MG63 (cell line): ENCODE data around the gene KLHL33. TPM values are rescaled to one million over a fixed set of nuclear protein-coding genes. Genes with fewer than 3 reads are reported as not detected.

Experiments used
- DNase-seq: peaks from one replicate; pipeline ENCODE4 v3.0.0-alpha.2; 2020
- H3K27me3 ChIP-seq: fragments of 250-450 bp; sonication (Bioruptor Pico); 2 replicates; pipeline ENCODE4 v1.5.1; 2020; ENCODE audit warnings: mild to moderate bottlenecking, moderate library complexity
- H3K36me3 ChIP-seq: fragments of 250-450 bp; sonication (Bioruptor Pico); 2 replicates; pipeline ENCODE4 v1.5.1; 2020; ENCODE audit warnings: mild to moderate bottlenecking, moderate library complexity
- H3K4me3 ChIP-seq: fragments of 250-450 bp; sonication (Bioruptor Pico); 2 replicates; pipeline ENCODE4 v1.5.1; 2020; ENCODE audit warnings: mild to moderate bottlenecking, moderate library complexity
- H3K9me3 ChIP-seq: fragments of 250-450 bp; sonication (Bioruptor Pico); 2 replicates; pipeline ENCODE4 v1.5.1; 2020; ENCODE audit warnings: mild to moderate bottlenecking, moderate library complexity
- total RNA-seq: library from RNA; depleted of rRNA; stranded (reverse); fragments of >200 nt; shearing (Covaris generic); gene quantifications from 2 replicates; pipeline ENCODE4 v1.2.3, GENCODE V29; 2014; ENCODE audit warnings: low replicate concordance; rRNA removed

Gene KLHL33, protein sequence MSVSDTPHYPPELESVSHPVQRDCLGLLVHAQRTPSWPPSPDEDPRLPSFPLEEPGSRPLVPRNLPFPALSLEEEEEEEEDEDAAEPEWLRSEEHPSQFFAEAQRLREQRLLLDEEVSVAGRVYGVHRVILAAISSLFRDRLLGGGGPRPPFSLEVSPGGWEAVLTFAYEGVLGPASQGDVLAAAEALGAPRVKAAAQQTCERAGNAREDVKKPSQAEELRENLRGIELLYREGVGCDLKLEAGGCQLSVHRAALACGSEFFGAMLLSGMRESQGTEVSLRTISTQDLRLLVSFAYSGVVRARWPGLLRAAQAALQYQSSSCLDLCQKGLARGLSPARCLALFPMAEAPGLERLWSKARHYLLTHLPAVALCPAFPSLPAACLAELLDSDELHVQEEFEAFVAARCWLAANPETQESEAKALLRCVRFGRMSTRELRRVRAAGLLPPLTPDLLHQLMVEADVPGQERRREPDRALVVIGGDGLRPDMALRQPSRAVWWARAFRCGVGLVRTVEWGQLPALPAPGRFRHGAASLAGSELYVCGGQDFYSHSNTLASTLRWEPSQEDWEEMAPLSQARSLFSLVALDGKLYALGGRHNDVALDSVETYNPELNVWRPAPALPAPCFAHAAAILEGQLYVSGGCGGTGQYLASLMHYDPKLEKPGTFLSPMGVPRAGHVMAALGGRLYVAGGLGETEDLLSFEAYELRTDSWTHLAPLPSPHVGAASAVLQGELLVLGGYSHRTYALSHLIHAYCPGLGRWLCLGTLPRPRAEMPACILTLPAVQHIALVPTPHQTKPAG
- not detected in 2 replicates for total RNA-seq

DNA sequence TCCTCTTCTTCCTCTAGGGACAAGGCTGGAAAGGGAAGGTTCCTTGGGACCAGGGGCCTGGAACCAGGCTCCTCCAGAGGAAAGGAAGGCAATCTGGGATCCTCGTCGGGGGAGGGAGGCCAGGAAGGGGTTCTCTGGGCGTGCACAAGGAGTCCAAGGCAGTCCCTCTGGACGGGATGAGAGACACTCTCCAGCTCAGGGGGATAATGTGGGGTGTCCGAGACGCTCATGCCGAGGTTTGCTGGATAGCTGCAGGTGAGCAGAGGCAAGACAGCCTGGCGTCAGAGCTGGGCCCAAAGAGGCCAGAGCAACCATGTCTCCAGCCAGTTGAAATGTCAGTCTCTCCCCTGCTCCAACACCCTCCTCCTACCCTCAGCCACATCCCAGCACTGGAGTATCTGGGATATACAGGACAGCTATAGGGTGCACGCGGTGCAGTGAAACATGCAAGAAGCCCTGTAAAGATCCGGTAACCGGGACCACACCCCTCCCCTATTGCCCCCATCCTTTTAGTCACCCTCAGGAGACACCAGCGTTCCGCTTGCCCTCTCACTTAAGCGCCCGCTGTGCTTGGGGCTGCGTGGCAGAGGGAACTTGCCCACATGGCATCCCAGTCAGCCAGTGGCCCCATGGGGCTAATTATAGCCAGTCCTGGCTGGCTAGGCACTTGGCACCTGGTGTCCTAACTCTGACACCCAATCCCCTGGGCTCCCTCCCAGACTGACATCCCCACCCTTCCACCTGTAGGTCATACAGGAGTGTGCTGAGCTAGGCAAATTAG lies at the start of gene KLHL33:
KLHL33 (minus strand) TSS at position 585 of the 781 bp plus-strand sequence; CDS start at position 230, 355 bp downstream.
- no peak for DNase-seq
- Histone ChIP-seq H3K9me3 (no peaks in the 10 kb centered on the region), H3K4me3 (no peak within 1 kb of the TSS), H3K36me3 (no peaks in the 10 kb centered on the region), H3K27me3 (no peaks in the 10 kb centered on the region)

- Histone ChIP-seq H3K9me3 (no peaks in the 10 kb centered on the region), H3K36me3 (no peaks in the 10 kb centered on the region), H3K27me3 (no peaks in the 10 kb centered on the region), H3K4me3 (no peak overlapping the region)
- no peak for DNase-seq
Measured at GRCh38 chr14:20482382-20482781, 46.4 kb upstream of the KLHL33 start.

- Histone ChIP-seq H3K4me3 (no peak overlapping the region), H3K36me3 (peaks cover 4% of the 10 kb centered on the region; the same call in 1 of the 2 replicates), H3K9me3 (no peaks in the 10 kb centered on the region)
Measured at GRCh38 chr14:20478894-20479293, 42.9 kb upstream of the KLHL33 start.

GRCh38 chr14:20477211-20477876 lies 41.4 kb upstream of the KLHL33 start:
- no peaks in the 10 kb centered on the region for H3K27me3 ChIP-seq
- H3K36me3 ChIP-seq = peaks cover 4% of the 10 kb centered on the region; the same call in 1 of the 2 replicates
- DNase-seq = no peak
- no peak overlapping the region for H3K4me3 ChIP-seq
- no peaks in the 10 kb centered on the region for H3K9me3 ChIP-seq

More at GRCh38 chr14:20478894-20479293, 42.9 kb upstream of the KLHL33 start:
- no peak for DNase-seq
- H3K27me3 ChIP-seq = no peaks in the 10 kb centered on the region

GRCh38 chr14:20476776-20477175 lies 40.8 kb upstream of the KLHL33 start:
- no peak for DNase-seq
- Histone ChIP-seq H3K4me3 (no peak overlapping the region), H3K36me3 (peaks cover 4% of the 10 kb centered on the region; the same call in 1 of the 2 replicates), H3K9me3 (no peaks in the 10 kb centered on the region), H3K27me3 (no peaks in the 10 kb centered on the region)

DNA sequence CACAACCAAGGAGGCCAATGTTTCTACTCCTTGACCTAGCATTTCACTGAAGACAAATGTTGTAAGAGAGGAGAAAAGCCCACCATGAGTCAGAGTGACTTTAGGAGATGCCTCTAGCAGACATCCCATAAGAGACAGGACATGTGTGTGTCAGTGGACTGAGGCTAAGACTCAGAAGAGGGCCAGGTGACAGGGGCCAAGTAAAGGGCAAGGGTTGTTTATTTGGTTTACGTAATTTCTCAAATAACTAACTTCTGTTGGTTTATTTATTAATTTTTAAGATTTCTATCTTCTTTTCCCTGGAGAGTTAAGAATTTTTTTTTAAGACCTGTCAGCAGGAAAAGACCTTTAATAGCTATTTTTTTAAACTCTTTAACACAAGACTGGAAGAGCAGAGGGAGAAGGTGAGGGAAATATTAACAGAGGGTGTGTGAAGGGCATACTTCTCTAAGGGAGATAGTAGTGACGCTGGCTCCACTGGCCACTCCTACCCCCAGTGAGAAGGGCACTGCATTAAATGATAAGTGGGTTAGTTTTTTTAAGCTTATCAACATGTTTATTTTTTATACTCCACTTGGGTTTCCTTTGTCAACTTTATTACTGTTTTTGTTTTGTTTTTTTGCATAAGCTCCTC lies 36.7 kb upstream of the KLHL33 start:
- no peak for DNase-seq
- Histone ChIP-seq H3K36me3 (peaks cover 4% of the 10 kb centered on the region; the same call in 1 of the 2 replicates), H3K9me3 (no peaks in the 10 kb centered on the region), H3K27me3 (no peaks in the 10 kb centered on the region), H3K4me3 (no peak overlapping the region)

DNA sequence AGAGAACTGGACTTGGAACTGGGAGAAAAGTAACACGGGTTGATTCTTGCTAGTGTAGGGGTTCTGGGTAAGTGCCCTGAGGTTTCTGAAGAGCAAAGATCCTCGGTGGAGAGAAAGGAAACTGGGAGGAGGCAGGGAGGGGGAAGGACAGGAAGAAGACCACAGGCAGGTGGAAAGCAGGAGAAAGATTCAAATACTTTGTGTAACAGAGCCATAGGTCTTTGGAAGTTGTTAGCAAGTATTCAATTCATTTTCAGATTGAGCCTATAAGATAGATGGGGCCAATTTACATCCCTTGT lies 34.6 kb upstream of the KLHL33 start:
- Histone ChIP-seq H3K9me3 (no peaks in the 10 kb centered on the region), H3K4me3 (peak overlapping the region; percentile 59), H3K36me3 (peaks cover 4% of the 10 kb centered on the region; the same call in 1 of the 2 replicates), H3K27me3 (no peaks in the 10 kb centered on the region)
- no peak for DNase-seq

DNA sequence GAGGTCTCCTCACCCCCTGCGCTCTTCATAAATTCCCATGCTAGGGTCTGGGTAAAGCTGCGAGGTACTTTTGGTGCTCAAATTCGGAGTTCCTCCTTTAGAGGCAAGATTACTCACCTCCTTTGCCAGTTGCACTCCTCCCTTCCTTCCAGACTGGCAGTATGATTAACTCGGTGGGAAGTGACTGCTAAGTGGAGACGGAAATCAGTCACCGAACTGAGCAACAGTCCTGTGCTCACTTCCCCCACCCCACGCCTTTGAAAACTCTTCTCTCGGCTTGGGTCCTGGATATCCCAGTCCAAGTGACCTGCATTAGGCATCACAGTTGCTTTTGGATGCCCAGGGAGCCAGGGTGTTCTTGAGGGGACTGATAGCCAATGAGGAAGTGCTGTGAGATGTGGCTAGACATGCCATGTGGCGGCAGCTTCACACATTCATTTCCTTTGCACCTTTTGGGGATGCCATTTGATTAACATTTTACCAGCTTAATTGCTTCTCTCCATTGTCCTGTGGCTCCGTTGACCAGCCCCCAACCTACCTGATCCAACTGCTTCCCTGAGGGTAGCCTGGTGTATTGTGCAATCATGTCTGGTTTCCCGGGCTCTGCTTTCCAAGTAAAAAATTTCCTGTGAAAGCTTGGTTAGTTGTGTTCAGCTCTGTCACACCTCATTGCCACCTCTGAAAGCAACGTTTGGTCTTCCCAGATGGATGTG lies 34.1 kb upstream of the KLHL33 start:
- Histone ChIP-seq H3K36me3 (peaks cover 4% of the 10 kb centered on the region; the same call in 1 of the 2 replicates), H3K4me3 (peak overlapping the region; percentile 59), H3K27me3 (no peaks in the 10 kb centered on the region), H3K9me3 (no peaks in the 10 kb centered on the region)
- DNase-seq = peak; percentile 51

- H3K9me3 ChIP-seq = no peaks in the 10 kb centered on the region
- peaks cover 4% of the 10 kb centered on the region; the same call in 1 of the 2 replicates for H3K36me3 ChIP-seq
- H3K4me3 ChIP-seq = peak within 1 kb of the TSS; percentile 59
- DNase-seq = peak; percentile 78
- no peaks in the 10 kb centered on the region for H3K27me3 ChIP-seq
Measured at GRCh38 chr14:20469242-20469889, 33.4 kb upstream of the KLHL33 start, which contains the start of gene PNP. Gene PNP, plus strand, starts transcription at chr14:20469406. Its CDS starts 119 bp downstream, at chr14:20469525.

GRCh38 chr14:20468764-20469241 lies 32.8 kb upstream of the KLHL33 start:
- DNase-seq = no peak
- Histone ChIP-seq H3K36me3 (no peaks in the 10 kb centered on the region), H3K9me3 (no peaks in the 10 kb centered on the region), H3K4me3 (peak overlapping the region; percentile 59), H3K27me3 (no peaks in the 10 kb centered on the region)

DNA sequence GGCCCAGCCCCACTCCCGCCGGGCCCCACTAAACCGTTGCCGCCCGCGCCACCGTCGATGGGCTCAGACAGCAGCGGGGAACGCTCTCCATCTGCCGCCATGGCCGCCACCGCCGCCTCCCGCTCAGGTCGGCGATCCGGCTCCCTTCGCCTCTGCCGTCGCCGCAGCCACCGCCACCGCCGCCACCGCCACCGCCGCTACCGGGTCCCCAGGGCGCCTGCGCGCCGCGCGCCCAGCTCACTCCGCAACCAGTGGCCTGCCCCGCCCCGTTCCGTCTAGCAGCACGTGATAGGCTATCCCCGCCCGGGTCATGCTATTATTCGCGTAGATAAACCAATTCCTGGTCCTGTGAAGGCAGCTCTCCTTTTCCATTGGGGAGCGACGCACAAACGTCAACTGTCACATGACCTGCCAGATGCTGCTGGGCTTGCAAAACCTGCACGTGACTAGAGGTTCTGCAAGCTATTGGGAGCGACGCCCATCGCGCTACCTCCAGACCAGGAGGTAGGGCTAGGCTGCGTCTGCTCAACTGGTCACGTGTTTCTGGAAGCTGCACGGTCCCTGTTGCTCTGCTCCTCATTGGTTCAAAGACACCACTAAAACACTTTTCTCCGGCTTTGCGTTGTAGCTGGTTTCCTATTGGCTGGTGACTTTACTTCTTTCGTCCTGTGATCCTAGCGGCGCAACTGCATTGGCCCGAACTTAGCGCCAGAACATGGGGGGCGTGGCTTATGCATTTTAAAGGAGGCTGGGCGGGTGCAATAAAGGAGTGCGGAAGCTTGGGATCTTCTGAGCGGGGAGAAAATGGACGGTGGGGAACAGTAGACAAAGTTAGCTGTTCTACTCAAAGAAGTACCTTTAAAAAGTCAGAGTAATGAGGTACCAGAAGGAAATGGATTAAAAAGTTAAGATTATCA lies 25.5 kb upstream of the KLHL33 start, which contains the start of gene PIP4P1:
PIP4P1 (minus strand) TSS at position 210 of the 917 bp plus-strand sequence; CDS start at position 101, 109 bp downstream.
- H3K9me3 ChIP-seq = no peaks in the 10 kb centered on the region
- H3K36me3 ChIP-seq = peaks cover 22% of the 10 kb centered on the region
- peak within 1 kb of the TSS; percentile 68 for H3K4me3 ChIP-seq
- DNase-seq = peak; percentile 98
- no peaks in the 10 kb centered on the region for H3K27me3 ChIP-seq

GRCh38 chr14:20460458-20461224 lies 24.7 kb upstream of the KLHL33 start:
- no peak for DNase-seq
- peak overlapping the region; percentile 68 for H3K4me3 ChIP-seq
- peaks cover 29% of the 10 kb centered on the region for H3K36me3 ChIP-seq
- H3K9me3 ChIP-seq = no peaks in the 10 kb centered on the region
- no peaks in the 10 kb centered on the region for H3K27me3 ChIP-seq
